HS-27A (cell line): ENCODE measurements around the gene MAN1A1.

Experiments
- DNase-seq: peaks from one replicate; pipeline ENCODE4 v3.0.0-alpha.2; 2012; ENCODE audit warnings: low read depth, missing footprints

Gene MAN1A1

GRCh38 chr6:119142041-119142440, 207.5 kb downstream of the MAN1A1 start:
- no peak for DNase-seq

DNA sequence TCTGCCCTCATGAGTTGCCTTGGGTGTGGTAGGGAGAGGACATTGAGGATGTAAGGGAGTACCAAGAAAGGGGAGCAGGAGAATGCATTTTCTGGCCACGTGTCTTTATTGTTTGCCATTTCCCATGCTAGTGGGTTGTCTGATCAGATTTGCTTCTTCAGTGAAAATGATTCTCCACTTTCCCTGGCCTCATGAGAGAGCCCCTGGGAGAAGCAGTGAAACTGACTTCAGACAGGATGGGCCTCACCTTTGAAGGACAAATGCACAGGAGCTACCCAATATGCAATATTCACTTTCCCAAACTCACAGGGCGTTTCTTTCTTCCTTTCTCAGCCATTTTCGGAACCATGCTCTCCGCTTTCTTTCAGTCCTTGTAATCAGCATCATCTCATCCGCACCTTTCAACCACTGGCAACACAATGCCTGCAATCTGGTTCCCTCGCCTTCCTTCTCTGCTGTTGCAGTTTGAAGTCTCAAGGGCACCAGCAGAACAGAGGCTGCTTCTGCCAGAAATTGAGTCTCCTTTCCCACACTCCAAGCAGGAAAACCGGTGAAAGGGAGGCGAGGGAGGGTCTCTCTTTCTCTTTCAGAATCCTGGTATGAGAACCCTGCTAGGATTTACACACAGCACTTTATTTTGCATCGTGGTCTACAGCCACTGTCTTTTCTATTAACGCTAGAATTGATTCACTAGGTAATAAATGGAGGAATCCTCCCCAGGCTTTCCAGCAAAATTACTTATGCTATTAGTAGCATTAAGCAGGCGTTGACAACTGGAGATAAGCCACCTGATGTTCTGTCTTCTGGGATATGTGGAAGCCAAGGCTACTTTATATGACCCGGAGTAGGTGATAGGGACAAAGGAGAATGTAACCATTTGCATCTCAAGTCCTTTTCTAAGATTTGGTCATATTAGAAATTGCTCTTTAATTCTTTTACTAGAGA, 209.1 kb downstream of the MAN1A1 start:
- no peak for DNase-seq

- no peak for DNase-seq
Measured at GRCh38 chr6:119138906-119139541, 210.5 kb downstream of the MAN1A1 start.

DNA sequence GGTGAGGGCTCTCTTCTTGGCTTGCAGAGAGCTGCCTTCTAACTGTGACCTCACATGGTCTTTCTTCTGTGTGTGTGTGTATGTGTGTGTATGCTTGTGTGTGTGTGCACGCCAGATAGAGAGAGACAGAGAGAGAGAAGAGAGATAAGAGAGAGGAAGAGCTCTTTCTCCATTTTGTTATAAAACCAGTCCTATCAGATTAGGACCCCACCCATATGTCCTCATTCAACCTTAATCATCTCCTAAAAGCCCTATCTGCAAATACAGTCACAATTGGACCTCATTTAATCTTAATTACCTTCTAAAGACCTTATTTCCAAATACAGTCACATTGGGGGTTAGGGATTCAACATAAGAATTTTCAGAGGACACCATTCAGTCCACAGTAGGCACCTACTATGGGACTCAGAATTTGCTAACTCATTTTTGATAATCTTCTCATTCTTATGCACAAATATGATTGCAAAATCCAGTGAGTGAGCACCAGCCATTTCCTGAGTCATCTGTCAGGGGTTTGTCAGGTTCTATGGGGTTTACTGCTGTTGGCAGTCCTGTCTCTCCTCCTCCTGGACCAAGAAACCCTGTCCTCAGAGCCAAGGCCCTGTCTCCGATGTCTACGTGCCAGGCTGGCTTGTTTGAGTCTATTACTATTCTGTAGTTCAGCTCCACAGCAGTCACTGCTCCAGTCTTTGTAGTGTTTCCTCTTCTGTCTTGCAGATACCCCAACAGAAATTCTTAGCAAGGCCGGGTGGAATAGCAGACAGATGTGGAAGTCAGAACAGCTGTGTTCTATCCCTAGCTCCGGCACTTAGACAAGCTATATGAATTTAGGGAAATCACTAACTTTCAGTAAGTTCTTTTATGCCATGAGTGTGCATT, 212.1 kb downstream of the MAN1A1 start:
- no peak for DNase-seq

DNA sequence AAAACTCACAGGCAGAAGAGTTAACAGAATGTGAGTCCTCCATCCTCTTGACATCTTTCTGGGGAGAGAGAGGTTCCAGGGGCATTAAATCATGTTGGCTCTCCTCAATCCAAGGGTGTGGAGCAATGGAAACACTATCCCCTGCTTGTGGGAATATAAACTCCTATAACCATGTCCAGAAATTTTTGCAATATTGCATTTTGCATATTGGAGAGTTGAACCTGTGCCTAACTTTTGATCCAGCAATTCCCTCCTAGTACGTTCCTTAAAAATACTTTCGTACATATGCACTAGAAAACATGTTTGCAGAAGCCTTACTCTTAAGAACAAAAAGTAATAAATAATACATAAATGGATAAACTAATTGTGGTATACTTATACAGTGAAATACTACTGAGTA, 214.8 kb downstream of the MAN1A1 start:
- DNase-seq, result no peak

GRCh38 chr6:119133400-119133799, 216.2 kb downstream of the MAN1A1 start:
- no peak for DNase-seq

- no peak for DNase-seq
Measured at GRCh38 chr6:119132261-119132981, 217.1 kb downstream of the MAN1A1 start.

GRCh38 chr6:119129968-119130484, 219.5 kb downstream of the MAN1A1 start:
- DNase-seq, result peak; percentile 60

DNA sequence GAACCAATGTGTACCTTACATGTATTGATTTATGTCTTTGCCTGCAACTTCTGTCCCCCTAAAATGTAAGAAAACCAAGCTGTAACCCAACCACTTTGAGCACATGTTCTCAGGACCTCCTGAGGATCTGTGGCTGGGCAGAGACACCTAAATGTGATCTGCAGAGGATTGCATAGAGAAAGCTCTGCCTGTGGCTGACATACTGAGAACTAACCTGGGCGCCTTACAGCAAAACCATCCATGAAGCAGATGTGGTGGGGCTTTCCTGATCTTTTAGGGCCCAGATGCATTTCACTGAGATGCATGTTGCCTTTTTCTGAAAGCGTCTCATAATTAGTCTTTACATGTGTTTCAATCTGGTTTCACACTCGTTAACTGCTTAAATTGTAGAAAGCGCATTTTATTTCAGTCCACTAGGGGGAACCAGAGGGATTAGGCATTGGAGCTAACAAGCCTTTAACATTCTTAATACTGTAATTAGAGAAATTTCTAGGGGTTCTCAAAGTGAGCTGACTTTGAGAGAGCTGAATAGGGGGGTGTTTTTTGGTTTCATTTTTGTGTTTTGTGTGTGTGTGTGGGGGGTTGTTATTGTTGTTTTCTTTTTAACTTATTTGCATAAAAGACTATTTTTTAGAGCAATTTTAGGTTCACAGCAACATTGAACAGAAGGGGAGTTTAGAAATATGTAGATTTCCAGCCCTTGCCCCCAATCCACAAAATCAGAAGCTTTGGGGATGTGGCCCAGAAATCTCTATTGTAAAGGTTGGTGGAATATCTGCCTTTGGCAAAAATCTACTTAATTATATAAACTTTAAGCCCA, 220.2 kb downstream of the MAN1A1 start:
- DNase-seq, result peak; percentile 55

- DNase-seq, result no peak
Measured at GRCh38 chr6:119128252-119128912, 221.2 kb downstream of the MAN1A1 start.

DNA sequence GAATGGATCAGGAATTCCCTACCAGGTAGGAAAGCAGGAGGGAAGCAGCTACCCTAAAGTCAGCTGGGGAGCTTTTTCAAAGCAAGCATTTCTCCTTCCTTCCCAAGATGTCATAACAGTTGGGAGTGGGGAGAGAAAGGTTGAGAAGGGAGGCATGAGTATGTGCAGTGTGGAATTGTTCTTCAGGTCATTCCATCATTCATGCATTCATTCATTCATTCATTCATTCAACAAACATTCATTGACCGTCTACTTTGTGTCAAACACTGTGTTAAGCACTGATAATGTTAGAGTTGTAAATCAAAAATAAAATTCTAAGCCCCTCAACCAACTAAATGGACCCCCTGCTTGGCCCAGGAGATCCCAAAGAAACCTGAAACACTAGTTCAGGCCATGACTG, 221.9 kb downstream of the MAN1A1 start:
- DNase-seq, result no peak
